Esophagus squamous epithelium (tissue), 4 donors: Measurements from ENCODE around the gene RAB44.

Experiments used
- POLR2A ChIP-seq, 4 donors: fragments of 450-650 bp; IDR thresholded peaks; one replicate each; pipeline ENCODE4 v1.6.1; 2017; ENCODE audit warnings: antibody characterized with exemption in 4 of 4, mild to moderate bottlenecking in 4 of 4, moderate library complexity in 3 of 4
- TF ChIP-seq, protein P1 (sequence below), 6 experiments: fragments of 450-650 bp in 4 of 6; fragments of 200-600 bp in 2 of 6; sonication (generic) in 2 of 6; IDR thresholded peaks; one replicate each; pipeline ENCODE4 v1.5.1; 2016 to 2019; ENCODE audit warnings: antibody characterized with exemption in 6 of 6, mild to moderate bottlenecking in 4 of 6, moderate library complexity in 4 of 6

DNA sequence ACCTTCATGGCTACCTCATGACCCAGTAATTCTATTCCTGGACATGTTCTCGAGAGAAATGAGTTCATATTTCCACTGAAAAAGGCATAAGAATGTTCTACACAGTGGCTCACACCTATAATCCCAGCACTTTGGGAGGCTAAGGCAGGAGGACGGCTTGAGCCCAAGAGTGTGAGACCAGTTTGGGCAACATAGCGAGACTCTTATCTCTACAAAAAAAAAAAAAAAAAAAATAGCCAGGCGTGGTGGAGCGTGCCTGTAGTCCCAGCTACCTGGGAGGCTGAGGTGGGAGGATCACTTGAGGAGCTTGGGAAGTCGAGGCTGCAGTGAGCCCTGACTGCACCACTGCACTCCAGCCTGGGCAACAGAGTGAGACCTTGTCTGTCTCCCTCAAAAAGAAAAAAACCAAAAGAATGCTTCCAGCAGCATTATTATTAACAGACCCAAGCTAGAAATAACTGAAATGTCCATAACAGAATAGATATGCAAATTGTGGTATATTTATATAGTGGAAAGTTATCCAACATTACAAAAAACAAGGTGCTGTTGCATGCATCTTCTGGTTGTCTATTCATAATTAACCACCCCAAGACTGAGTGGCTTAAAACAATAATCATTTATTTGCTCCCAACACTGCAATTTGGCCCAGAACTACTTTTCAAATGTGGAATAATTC is 9.4 kb upstream of the RAB44 start:
- TF ChIP-seq, protein P1, sequence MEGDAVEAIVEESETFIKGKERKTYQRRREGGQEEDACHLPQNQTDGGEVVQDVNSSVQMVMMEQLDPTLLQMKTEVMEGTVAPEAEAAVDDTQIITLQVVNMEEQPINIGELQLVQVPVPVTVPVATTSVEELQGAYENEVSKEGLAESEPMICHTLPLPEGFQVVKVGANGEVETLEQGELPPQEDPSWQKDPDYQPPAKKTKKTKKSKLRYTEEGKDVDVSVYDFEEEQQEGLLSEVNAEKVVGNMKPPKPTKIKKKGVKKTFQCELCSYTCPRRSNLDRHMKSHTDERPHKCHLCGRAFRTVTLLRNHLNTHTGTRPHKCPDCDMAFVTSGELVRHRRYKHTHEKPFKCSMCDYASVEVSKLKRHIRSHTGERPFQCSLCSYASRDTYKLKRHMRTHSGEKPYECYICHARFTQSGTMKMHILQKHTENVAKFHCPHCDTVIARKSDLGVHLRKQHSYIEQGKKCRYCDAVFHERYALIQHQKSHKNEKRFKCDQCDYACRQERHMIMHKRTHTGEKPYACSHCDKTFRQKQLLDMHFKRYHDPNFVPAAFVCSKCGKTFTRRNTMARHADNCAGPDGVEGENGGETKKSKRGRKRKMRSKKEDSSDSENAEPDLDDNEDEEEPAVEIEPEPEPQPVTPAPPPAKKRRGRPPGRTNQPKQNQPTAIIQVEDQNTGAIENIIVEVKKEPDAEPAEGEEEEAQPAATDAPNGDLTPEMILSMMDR (IDR thresholded peaks at IDR 0.05), result no peak
- no peak for TF ChIP-seq POLR2A (IDR thresholded peaks at IDR 0.05)
